NCI-H2171 treated with DMSO at 0.1 percent for 48 hours (cell line): ENCODE results near the gene PPP1R3G.
"Not testable (repeated sequence)": the region's sequence is repeated elsewhere in the genome, so short reads cannot be mapped to it uniquely, and the experiment has no call there.

ENCODE experiments used
- DNase-seq: peaks from one replicate; lab custom pipeline; 2025; lab: John Stamatoyannopoulos, UW

Gene PPP1R3G

GRCh38 chr6:5084781-5085647 lies at the start of gene PPP1R3G:
Gene PPP1R3G, plus strand, starts transcription at chr6:5085341. Its CDS starts 145 bp downstream, at chr6:5085486.
- DNase-seq = peak; percentile 11

- DNase-seq = peak; percentile 78
These were observed 48.9 kb upstream of the PPP1R3G start for GRCh38 chr6:5036269-5036668.

DNA sequence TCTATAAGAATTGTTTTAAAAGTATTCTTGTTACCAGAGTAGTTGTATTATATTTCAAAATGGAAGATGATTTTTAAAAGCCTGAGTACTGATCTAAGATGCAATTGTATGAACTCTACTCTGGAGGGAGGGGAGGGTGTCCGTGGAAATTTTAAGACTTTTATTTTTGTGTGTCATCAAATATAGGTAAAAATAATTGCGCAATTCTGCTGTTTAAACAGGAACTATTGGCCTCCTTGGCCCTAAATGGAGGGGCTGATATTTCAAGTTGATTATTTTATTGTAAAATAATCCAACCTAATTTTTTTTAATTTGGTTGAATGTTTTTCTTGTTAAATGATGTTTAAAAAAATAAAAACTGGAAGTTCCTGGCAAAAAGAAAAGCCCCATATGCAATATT lies 43.2 kb upstream of the PPP1R3G start:
- no peak for DNase-seq

- no peak for DNase-seq
These were observed 42.7 kb upstream of the PPP1R3G start for GRCh38 chr6:5042436-5042835.

GRCh38 chr6:5044866-5045265 lies 40.3 kb upstream of the PPP1R3G start:
- no peak for DNase-seq

DNA sequence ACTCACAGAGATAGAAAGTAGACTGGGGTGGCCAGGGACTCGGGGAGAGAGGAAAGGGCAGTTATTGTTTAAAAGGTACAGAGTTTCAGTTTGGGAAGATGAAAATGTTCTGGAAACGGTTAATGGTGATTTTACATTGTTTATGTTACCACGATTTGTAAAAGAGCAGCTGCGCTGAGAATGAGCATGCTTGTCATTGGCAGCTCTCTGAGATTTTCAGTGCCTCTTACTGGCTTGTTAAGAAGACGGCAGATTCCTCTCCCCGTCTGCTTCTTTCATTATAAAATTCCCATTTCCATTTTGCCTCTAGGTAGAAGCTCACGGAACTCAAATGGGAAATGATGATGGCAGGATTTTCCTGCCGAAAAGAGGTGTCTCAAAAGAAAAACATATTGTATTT lies 39.7 kb upstream of the PPP1R3G start:
- no peak for DNase-seq

DNA sequence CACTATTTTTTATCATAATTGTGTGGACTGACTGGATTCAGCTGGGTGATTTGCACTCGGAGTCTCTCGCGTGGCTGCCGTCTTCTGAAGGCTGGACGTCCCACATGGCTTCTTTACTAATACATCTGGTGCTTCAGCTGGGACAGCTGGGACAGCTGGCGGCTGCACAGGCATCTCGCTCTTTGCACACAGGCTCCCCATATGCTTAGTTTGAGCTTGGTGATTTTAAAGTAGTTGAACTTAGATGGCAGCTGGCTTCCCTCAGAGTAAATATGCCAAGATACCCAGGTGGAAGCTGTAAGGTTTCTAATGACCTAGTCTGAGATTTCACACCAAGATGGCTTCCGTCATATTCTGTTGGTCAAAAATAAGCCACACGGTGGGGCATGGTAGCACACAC lies 38.7 kb upstream of the PPP1R3G start:
- peak; percentile 93 for DNase-seq

GRCh38 chr6:5050009-5050408 lies 35.1 kb upstream of the PPP1R3G start:
- DNase-seq = no peak

DNA sequence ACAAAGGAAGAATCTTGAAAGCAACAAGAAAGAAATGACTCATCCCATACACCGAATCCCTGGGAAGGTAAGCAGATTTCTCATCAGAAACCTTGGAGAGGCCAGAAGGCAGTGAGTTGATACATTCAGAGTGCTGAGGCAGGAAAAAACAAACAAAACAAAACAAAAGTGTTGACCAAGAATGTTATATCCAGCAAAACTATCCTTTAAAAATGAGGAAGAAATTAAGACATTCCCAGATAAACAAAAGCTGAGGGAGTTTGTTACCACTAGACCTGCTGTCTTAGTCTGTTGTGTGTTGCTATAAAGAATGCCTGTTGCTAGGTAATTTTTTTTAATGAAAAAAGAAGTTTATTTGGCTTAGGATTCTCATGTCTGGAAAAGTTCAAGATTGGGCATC lies 33.7 kb upstream of the PPP1R3G start:
- no peak for DNase-seq

DNA sequence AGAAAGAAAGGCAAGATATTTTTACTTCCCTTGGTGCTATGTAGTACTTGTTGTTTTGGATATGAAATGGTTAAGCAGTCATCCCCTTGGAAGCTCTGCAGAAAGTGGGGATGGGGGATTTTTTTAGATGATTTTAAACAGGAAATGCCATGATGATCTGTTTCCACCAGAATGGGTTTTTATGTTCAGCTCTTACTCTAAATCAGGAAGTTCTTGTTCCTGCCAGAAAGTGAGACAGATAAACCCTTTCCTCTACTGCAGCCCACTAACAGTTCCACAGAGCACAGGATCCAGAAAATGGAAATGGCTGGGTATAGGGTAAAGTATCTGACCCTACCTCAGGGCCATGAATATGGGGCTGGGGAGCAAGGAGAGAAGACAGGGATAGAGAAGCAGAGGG lies 32.1 kb upstream of the PPP1R3G start:
- DNase-seq = no peak

DNA sequence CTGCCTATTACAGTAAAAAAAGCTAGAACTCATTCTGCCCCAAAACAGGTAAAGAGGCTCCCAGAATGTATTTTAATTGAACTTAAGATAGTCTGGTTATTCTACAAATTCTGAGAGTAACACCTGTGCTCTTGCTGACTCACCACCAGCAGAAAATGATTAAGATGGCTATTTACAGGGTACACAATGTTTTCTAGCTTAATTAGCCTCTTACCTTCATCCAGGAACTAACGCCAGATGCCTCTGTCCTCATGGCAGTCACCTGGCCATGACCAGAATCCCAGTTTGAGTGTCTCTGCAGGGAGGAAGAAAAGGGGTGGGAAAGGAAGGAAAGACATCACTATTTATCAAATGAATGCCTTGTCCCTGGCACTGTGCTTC lies 31.3 kb upstream of the PPP1R3G start:
- DNase-seq = no peak

DNA sequence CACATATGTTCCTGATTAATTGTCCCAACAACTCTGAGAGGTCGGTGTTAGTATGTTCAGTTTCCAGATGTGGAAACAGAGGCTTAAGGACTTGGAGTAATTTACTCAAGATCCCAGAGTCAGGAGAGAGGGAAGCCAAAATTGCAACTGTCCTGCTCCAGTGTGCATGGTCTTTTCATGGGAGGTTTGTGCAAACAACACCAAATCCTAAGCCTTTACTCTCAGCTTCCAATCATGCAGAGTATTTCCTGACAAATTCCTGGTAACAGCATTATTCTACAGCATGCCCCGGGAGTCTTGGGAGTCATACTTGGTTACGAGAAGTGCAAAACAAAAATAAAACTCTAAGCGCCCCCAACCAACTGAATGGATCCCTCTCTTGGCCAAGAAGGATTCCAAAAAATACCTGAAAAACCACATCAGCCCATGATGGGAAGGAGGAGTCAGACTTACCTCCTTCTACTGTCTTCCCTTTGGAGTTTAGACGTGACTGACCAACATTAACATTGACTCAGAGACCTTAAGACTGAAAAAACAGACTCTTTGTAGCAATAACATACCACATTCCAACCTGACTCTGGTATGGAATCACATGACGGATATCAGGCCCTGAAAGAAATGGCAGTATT lies 30.8 kb upstream of the PPP1R3G start:
- no peak for DNase-seq

DNA sequence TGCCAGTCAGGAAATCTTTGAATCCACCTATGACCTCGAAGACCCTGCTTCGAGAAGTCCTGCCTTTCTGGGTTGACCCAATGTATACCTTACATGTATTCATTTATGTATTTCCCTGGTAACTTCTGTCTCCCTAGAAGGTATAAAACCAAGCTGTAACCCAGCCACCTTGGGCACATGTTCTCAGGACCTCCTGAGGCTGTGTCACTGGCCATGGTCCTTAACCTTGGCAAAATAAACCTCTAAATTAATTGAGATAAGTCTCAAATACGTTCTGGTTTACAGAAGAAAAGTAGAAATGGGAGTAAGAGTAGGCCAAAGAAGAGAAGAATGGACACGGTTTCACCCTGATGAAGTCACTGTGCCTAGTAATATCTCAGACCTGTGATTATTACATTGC lies 30.0 kb upstream of the PPP1R3G start:
- no peak for DNase-seq

GRCh38 chr6:5058254-5058653 lies 26.9 kb upstream of the PPP1R3G start:
- DNase-seq = no peak

DNA sequence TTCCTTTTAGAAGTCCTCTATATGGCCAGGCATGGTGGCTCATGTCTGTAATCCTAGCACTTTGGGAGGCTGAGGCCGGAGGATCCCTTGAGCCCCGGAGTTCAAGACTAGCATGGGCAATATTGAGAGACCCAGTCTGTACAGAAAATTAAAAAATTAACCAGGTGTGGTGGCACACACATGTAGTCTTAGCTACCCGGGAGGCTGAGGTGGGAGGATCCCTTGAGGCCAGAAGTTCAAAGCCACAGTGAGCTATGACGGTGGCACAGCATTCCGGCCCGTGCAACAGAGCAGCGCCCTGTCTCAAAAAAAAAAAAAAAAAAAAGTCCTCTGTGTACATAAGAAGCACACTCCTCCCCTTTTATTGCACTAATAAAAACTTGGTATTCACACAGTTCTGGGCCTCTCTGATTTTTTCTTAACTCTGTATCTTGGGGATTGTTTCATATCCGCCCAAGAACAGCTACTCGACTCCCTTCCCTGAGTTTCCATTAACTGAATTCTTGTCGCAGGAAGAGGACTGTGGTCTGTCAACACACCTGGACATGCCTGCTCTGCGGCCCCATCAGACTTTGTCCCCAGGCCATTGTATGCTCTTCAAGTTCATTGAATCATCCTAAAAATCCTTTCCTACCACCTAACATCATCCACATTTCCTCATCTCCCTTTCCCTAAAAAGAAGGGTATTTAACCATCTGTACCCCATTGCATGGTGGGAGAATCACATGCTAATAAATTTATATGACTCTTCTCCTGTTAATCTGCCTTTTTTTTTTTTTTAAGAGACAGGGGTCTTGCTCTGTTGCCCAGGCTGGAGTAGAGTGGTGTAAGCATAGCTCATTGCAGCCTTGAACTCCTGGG lies 25.9 kb upstream of the PPP1R3G start:
- no peak for DNase-seq

DNA sequence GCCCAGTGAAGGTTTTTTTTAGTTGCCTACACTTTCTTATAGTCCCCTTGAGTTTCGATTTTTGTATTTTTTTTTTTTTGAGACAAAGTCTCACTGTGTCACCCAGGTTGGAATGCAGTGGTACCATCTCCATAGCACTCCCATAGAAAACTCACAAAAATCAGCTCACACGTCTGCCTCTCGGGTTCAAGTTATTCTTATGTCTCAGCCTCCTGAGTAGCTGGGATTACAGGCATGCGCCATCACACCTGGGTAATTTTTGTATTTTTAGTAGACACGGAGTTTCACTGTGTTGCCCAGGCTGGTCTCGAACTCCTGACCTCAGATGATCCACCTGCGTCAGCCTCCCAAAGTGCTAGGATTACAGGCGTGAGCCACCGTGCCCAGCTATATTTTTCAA lies 24.7 kb upstream of the PPP1R3G start:
- not testable (repeated sequence) for DNase-seq

GRCh38 chr6:5061152-5061551 lies 24.0 kb upstream of the PPP1R3G start:
- no peak for DNase-seq

DNA sequence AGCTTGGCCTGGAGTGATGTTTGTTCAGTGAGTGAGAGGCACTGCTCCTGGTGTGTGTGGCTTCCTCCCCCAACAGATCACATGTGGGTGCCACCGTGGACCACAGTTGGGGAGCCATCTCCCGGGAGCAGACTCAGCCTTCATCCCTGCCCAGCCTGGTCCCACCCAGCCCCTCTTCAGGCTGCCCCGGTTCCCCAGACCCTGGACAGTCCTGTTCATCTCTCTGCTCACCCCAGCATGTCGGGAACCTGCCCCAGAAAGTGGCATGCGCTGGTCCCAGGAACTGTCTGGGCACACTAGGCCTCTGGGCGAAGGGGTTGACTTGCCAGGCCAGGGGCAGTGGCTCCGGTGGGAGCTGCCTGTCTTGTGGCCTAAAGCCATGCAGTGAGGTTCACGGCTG lies 21.5 kb upstream of the PPP1R3G start:
- DNase-seq = no peak

GRCh38 chr6:5066456-5067093 lies 18.6 kb upstream of the PPP1R3G start:
- DNase-seq = no peak

- DNase-seq = no peak
These were observed 17.8 kb upstream of the PPP1R3G start for GRCh38 chr6:5067305-5067704.

DNA sequence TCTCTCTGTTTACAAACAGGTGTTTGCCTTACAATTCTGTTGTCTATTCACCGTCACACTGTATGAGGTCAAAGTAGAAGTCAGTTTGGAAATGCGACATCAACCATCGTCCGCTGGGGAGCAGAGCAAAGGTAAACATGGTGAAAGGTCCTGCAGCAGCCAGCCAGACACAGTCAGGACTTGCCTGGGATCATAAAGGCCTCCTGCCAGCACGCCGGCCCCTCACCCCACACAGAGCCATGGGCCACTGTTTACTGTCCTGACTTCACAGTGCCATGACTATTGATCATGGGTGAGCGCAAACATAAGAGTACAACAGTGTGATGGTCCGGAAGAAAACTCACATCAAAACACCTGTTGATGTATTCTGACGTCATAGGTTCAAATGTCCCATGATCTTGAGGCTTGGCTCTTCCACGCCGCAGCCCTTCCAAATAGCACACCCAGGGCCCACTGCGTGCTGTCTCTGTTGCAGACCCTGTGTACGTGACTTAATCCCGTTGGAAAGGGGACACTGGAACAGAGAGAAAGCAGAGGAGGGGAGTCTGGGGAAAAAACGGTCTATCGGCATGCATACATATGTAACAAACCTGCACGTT lies 16.9 kb upstream of the PPP1R3G start:
- no peak for DNase-seq

DNA sequence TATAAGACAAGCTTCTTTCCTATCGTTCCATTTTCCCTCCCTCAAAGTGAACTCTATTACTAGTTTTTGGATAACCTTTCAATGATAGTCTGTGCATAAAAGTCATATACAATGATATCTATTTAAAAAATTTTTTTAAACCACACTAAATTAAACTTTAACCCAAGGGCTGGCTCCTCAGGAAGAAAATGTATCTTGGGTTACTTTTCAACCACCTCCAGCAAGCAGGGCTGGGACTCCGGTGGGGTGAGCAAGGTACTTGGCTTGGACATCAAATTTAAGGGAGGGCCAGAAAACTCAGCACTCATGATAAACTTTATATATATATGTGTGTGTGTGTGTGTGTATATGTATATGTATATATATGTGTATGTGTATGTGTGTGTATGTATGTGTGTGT lies 13.9 kb upstream of the PPP1R3G start:
- DNase-seq = no peak
